ENCODE measurements around the gene MYMX. TPM values are rescaled to one million over a fixed set of nuclear protein-coding genes. Genes with fewer than 3 reads are reported as not detected.

Gene MYMX
- total and polyA plus RNA-seq, 2 of the 4 experiments (the other 2 are of a cell fraction) = not detected

DNA sequence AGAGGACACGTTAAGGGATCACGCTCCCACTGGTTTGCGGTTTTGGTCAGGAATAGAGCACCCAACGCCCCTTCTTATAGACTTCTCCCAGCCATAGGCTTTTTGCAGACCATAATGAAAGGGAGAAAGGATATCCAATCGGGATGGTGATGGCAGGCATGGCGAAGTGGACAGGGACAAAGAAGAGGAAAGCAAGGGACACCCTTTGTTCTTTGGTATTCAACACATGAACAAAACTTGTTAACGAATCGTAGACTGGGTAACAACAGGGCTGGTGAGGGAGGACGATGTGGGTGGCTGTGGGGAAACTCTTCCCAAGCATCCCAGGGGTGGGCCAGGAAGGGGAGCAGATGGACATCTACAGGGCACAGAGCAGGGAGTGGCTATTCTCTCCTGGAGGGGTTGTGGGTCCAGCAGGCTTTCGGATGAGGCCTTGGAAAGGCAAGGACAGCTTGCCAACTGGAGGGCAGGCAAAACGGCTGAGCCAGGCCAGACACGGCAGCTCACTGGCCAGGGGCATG lies 28.7 kb downstream of the MYMX start:
- POLR2A ChIA-PET (ENCODE audit: unreplicated experiment) = interaction anchor here (3.0 kb wide), 1 partner anchor 11 kb away, joined by 27 read pairs; the partner anchor contains the start of gene SLC35B2
- H3K4me2 ChIP-seq (ENCODE audit: low read depth, low read length) = peak overlapping the region; percentile 84
- H4K8ac ChIP-seq (ENCODE audit: low read depth in 2 of 2, low read length in 2 of 2) = peak overlapping the region; percentile 60 to 87
- no TSS peak for BruUV-seq (replicated peaks)
- H3K9me3 ChIP-seq (ENCODE audit: control insufficient read depth, insufficient read depth, low read length) = no peaks in the 10 kb centered on the region
- peak overlapping the region; percentile 100 for H2AK9ac ChIP-seq (replicated peaks; ENCODE audit: low read depth, low read length, poor library complexity)
- H3K4me3 ChIP-seq (ENCODE audit: insufficient read depth, low read depth, low read length) = peak overlapping the region; percentile 85
- peaks cover 36% of the 10 kb centered on the region for H4K20me1 ChIP-seq (ENCODE audit: insufficient read depth, low read length)
- peak overlapping the region; percentile 65 for H4K5ac ChIP-seq (ENCODE audit: low read depth, low read length)
- no peak overlapping the region for H2BK5ac ChIP-seq (ENCODE audit: low read depth, low read length, poor library complexity, severe bottlenecking)
- ATAC-seq (ENCODE audit: low read depth) (no peak), DNase-seq (no peak)
- peak overlapping the region; percentile 71 for H2AK5ac ChIP-seq (ENCODE audit: low read depth, low read length)
- peak overlapping the region; percentile 71 for H3K14ac ChIP-seq (replicated peaks; ENCODE audit: low read depth, low read length)
- peaks cover 5% of the 10 kb centered on the region for H3K4me1 ChIP-seq (ENCODE audit: control insufficient read depth, insufficient read depth, low read length)
- no peak overlapping the region for H3K18ac ChIP-seq (ENCODE audit: low read depth, low read length)
- H3K27ac ChIP-seq (ENCODE audit: insufficient read depth, low read length) = peak overlapping the region; percentile 19; the same call in 1 of the 2 replicates
- 0 out of 2 replicates have a peak overlapping the region, but pooled peaks have one; percentile 3 for H2BK20ac ChIP-seq (ENCODE audit: low read depth, low read length)
- WGBS, 2 experiments (ENCODE audit: extremely low coverage in 2 of 2, insufficient read length in 1 of 2) = 80% methylated on average over 1 of the region's 12 CpGs; no CpG with 5 or more reads in 1 of the 2 experiments
- dilution Hi-C loops (cut with HindIII; ENCODE audit: low sequenced_read_pairs, unreplicated experiment) = no loop called here
- peaks cover 16% of the 10 kb centered on the region for H3K9me1 ChIP-seq (ENCODE audit: insufficient read depth, low read length)
- H4K91ac ChIP-seq (ENCODE audit: insufficient read depth, low read depth, low read length) = peak overlapping the region; percentile 72
- peak overlapping the region; percentile 64; the same call in 1 of the 2 replicates for H2BK120ac ChIP-seq (ENCODE audit: low read depth, low read length)
- H3K56ac ChIP-seq (ENCODE audit: extremely low read depth, insufficient read depth, low read length) = no peak overlapping the region
- intact Hi-C loops (cut with micrococcal nuclease) = no loop called here
- H3K23ac ChIP-seq (ENCODE audit: low read depth, low read length) = peak overlapping the region; percentile 71; the same call in 1 of the 2 replicates
- TF ChIP-seq NFE2L2 (IDR thresholded peaks at IDR 0.05; ENCODE audit: low read depth, low read length) (no peak), POLR2A (IDR thresholded peaks at IDR 0.05; ENCODE audit: low read depth, low read length) (no peak), MAFK (IDR thresholded peaks at IDR 0.05; ENCODE audit: low read depth, low read length) (no peak), RFX5 (IDR thresholded peaks at IDR 0.05; ENCODE audit: low read depth, low read length) (no peak), CEBPB (IDR thresholded peaks at IDR 0.05; ENCODE audit: low read depth, low read length) (no peak)
- TF ChIP-seq, protein P1, sequence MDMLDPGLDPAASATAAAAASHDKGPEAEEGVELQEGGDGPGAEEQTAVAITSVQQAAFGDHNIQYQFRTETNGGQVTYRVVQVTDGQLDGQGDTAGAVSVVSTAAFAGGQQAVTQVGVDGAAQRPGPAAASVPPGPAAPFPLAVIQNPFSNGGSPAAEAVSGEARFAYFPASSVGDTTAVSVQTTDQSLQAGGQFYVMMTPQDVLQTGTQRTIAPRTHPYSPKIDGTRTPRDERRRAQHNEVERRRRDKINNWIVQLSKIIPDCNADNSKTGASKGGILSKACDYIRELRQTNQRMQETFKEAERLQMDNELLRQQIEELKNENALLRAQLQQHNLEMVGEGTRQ (IDR thresholded peaks at IDR 0.05; ENCODE audit: low read depth, low read length) = no peak
- TF ChIP-seq, protein P2, sequence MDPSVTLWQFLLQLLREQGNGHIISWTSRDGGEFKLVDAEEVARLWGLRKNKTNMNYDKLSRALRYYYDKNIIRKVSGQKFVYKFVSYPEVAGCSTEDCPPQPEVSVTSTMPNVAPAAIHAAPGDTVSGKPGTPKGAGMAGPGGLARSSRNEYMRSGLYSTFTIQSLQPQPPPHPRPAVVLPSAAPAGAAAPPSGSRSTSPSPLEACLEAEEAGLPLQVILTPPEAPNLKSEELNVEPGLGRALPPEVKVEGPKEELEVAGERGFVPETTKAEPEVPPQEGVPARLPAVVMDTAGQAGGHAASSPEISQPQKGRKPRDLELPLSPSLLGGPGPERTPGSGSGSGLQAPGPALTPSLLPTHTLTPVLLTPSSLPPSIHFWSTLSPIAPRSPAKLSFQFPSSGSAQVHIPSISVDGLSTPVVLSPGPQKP (IDR thresholded peaks at IDR 0.05; ENCODE audit: borderline replicate concordance, low read depth, low read length) = no peak
- no peaks in the 10 kb centered on the region for H3K27me3 ChIP-seq (ENCODE audit: control insufficient read depth, insufficient read depth, low read length)
- peak overlapping the region; percentile 41; the same call in 1 of the 2 replicates for H3K9ac ChIP-seq (ENCODE audit: low read depth, low read length)
- peak overlapping the region; percentile 100 for H2AFZ ChIP-seq (replicated peaks; ENCODE audit: low read length, poor library complexity)
- H3K36me3 ChIP-seq (ENCODE audit: control insufficient read depth, insufficient read depth, low read length) = peaks cover 16% of the 10 kb centered on the region
- peaks cover 5 to 40% of the 10 kb centered on the region in 2 experiments for H3K79me1 ChIP-seq (ENCODE audit: low read depth in 1 of 2, low read length in 2 of 2)
- in situ Hi-C loops (cut with MboI; ENCODE audit: low sequenced_read_pairs) = no loop called here
- peak overlapping the region; percentile 83 for H3K4ac ChIP-seq (ENCODE audit: low read depth, low read length)
- CTCF ChIA-PET = interaction anchor here (0.8 to 1.2 kb wide), 2 partner anchors 11 to 73 kb away, joined by 4 to 6 read pairs; no protein-coding TSS in a partner anchor
- no peak overlapping the region; the same call in 2 of the 3 replicates for H2BK15ac ChIP-seq (ENCODE audit: low read depth, low read length)

Measured in IMR-90 (cell line).